Dermis microvascular lymphatic vessel endothelial cell (primary cell): ENCODE results near the gene SLC37A1. TPM values are rescaled to one million over a fixed set of nuclear protein-coding genes. Genes with fewer than 3 reads are reported as not detected.

Source experiments
- DNase-seq, 2 donors: peaks; one replicate each; pipeline versions ENCODE4 v3.0.0 to v3.0.0-alpha.2; 2010; ENCODE audit warnings: low read depth in 2 of 2
- total RNA-seq: library from RNA; depleted of rRNA; stranded (reverse); fragments of >200 nt; gene quantifications from 2 replicates; pipeline ENCODE4 v1.2.1, GENCODE V29; 2014

SLC37A1 gene
- total RNA-seq, 1 donor from 2014 or later: 10.7 TPM

- no peak for DNase-seq
Measured at GRCh38 chr21:42560517-42561179, 47.0 kb downstream of the SLC37A1 start.

- DNase-seq: no peak
Measured at GRCh38 chr21:42561762-42562650, 48.4 kb downstream of the SLC37A1 start.

- no peak for DNase-seq
Measured at GRCh38 chr21:42562816-42563215, 49.2 kb downstream of the SLC37A1 start.

GRCh38 chr21:42563261-42563660, 49.6 kb downstream of the SLC37A1 start:
- no peak for DNase-seq

GRCh38 chr21:42563686-42564085, 50.0 kb downstream of the SLC37A1 start:
- no peak for DNase-seq

GRCh38 chr21:42564561-42564971, 50.9 kb downstream of the SLC37A1 start:
- no peak for DNase-seq

GRCh38 chr21:42565206-42565810, 51.7 kb downstream of the SLC37A1 start:
- no peak for DNase-seq

- DNase-seq: no peak
Measured at GRCh38 chr21:42565886-42566523, 52.4 kb downstream of the SLC37A1 start.

- no peak for DNase-seq
Measured at GRCh38 chr21:42566524-42567213, 53.0 kb downstream of the SLC37A1 start.

- DNase-seq: no peak
Measured at GRCh38 chr21:42567214-42567555, 53.5 kb downstream of the SLC37A1 start.

GRCh38 chr21:42567861-42568260, 54.2 kb downstream of the SLC37A1 start:
- DNase-seq: no peak

- no peak for DNase-seq
Measured at GRCh38 chr21:42568376-42568775, 54.7 kb downstream of the SLC37A1 start.

GRCh38 chr21:42568866-42569731, 55.4 kb downstream of the SLC37A1 start:
- DNase-seq: no peak

GRCh38 chr21:42569732-42570301, 56.2 kb downstream of the SLC37A1 start:
- DNase-seq: no peak

- no peak for DNase-seq
Measured at GRCh38 chr21:42570362-42570761, 56.7 kb downstream of the SLC37A1 start.

- no peak for DNase-seq
Measured at GRCh38 chr21:42570841-42571387, 57.3 kb downstream of the SLC37A1 start.

GRCh38 chr21:42571391-42572150, 57.9 kb downstream of the SLC37A1 start:
- no peak for DNase-seq

- DNase-seq: no peak
Measured at GRCh38 chr21:42572906-42573495, 59.3 kb downstream of the SLC37A1 start.
